Esophagus muscularis mucosa (tissue), 4 donors: ENCODE results near the gene PIWIL1. TPM values are rescaled to one million over a fixed set of nuclear protein-coding genes. Genes with fewer than 3 reads are reported as not detected.

Experiments used
- DNase-seq: peaks from one replicate; pipeline ENCODE4 v3.0.0-alpha.2; 2017; ENCODE audit errors: extremely low spot score
- H3K27ac ChIP-seq, 4 donors: fragments of 200-600 bp; sonication (generic); replicated peaks in 1 of 4; 1 replicate in 3 of 4; 2 replicates in 1 of 4; pipeline ENCODE4 v1.5.1; 2016 to 2019; ENCODE audit warnings: mild to moderate bottlenecking in 1 of 4
- H3K27me3 ChIP-seq, 4 donors: fragments of 200-600 bp; sonication (generic); one replicate each; pipeline versions ENCODE4 v1.5.1 to v1.6.0; 2016 to 2019
- H3K36me3 ChIP-seq, 4 donors: fragments of 200-600 bp; sonication (generic); one replicate each; pipeline ENCODE4 v1.5.1; 2016 to 2019
- H3K4me1 ChIP-seq, 4 donors: fragments of 200-600 bp; sonication (generic); one replicate each; pipeline ENCODE4 v1.5.1; 2016 to 2019
- H3K4me3 ChIP-seq, 4 donors: fragments of 200-600 bp; sonication (generic); 1 replicate in 2 of 4; 2 replicates in 2 of 4; pipeline ENCODE4 v1.5.1; 2016 to 2019; ENCODE audit warnings: mild to moderate bottlenecking in 4 of 4, moderate library complexity in 1 of 4
- H3K9me3 ChIP-seq, 4 donors: fragments of 200-600 bp; sonication (generic); 1 replicate in 3 of 4; 2 replicates in 1 of 4; pipeline ENCODE4 v1.5.1; 2016 to 2019
- CTCF ChIP-seq, 3 experiments: fragments of 200-600 bp in 2 of 3; fragments of 450-650 bp in 1 of 3; sonication (generic) in 2 of 3; IDR thresholded peaks; one replicate each; pipeline ENCODE4 v1.5.1; 2017 to 2019; ENCODE audit warnings: antibody characterized with exemption in 3 of 3, mild to moderate bottlenecking in 2 of 3, moderate library complexity in 1 of 3
- EP300 ChIP-seq: sonication (generic); formaldehyde crosslinking; IDR thresholded peaks from one replicate; pipeline ENCODE4 v1.6.1; 2017; ENCODE audit warnings: antibody characterized with exemption
- POLR2A ChIP-seq: fragments of 450-650 bp; IDR thresholded peaks from one replicate; pipeline ENCODE4 v1.6.1; 2017; ENCODE audit warnings: antibody characterized with exemption, moderate library complexity, mild to moderate bottlenecking, low read depth
- POLR2AphosphoS5 ChIP-seq, 2 donors: sonication (generic); formaldehyde crosslinking; IDR thresholded peaks; one replicate each; pipeline ENCODE4 v1.6.1; 2017; ENCODE audit warnings: antibody characterized with exemption in 2 of 2
- WGBS: methylation state at CpG from one replicate; pipeline ENCODE4 v1.1.5; 2018; 5-methylcytosine and 5-hydroxymethylcytosine counted together
- intact Hi-C: fragments of 100-400 bp; cut with DNase I; formaldehyde crosslinking; loops from one replicate; pipeline ENCODE4 v1.15.1; 2023
- total RNA-seq, 4 donors: library from RNA; depleted of rRNA; stranded (reverse); fragments of >200 nt; gene quantifications; one replicate each; pipeline versions ENCODE4 v1.1.0 to v1.2.1, GENCODE V29; 2016

PIWIL1 gene
- total RNA-seq, 4 donors from 2014 or later = under 0.01 TPM; not detected in 3

GRCh38 chr12:130320536-130320935 lies 17.2 kb upstream of the PIWIL1 start:
- WGBS = 46% methylated on average over 2 of the region's 2 CpGs
- no peak for DNase-seq
- H3K4me1 ChIP-seq = no peaks in the 10 kb centered on the region
- H3K36me3 ChIP-seq = no peaks in the 10 kb centered on the region
- TF ChIP-seq POLR2A (no peak), EP300 (no peak), POLR2AphosphoS5 (IDR thresholded peaks at IDR 0.05) (no peak), CTCF (IDR thresholded peaks at IDR 0.05) (no peak)
- H3K27me3 ChIP-seq = peaks cover 0 to 16% (median 0%) of the 10 kb centered on the region in 4 donors
- no peaks in the 10 kb centered on the region for H3K9me3 ChIP-seq
- H3K27ac ChIP-seq = no peak overlapping the region
- intact Hi-C loops = no loop called here
- H3K4me3 ChIP-seq = no peak overlapping the region

- Histone ChIP-seq H3K27me3 (peaks cover 0 to 25% (median 0%) of the 10 kb centered on the region in 4 donors), H3K9me3 (no peaks in the 10 kb centered on the region), H3K4me1 (no peaks in the 10 kb centered on the region), H3K36me3 (no peaks in the 10 kb centered on the region), H3K27ac (no peak overlapping the region), H3K4me3 (no peak overlapping the region)
- 85% methylated on average over 3 of the region's 3 CpGs for WGBS
- intact Hi-C loops = no loop called here
- DNase-seq = no peak
- TF ChIP-seq POLR2AphosphoS5 (IDR thresholded peaks at IDR 0.05) = no peak
- no peak for TF ChIP-seq EP300
- no peak for TF ChIP-seq CTCF (IDR thresholded peaks at IDR 0.05)
- no peak for TF ChIP-seq POLR2A
Observed at GRCh38 chr12:130322263-130322662, 15.4 kb upstream of the PIWIL1 start.

GRCh38 chr12:130330685-130331084 lies 7.0 kb upstream of the PIWIL1 start:
- Histone ChIP-seq H3K27me3 (peaks cover 0 to 48% (median 0%) of the 10 kb centered on the region in 4 donors), H3K27ac (no peak overlapping the region), H3K4me1 (no peaks in the 10 kb centered on the region), H3K36me3 (no peaks in the 10 kb centered on the region), H3K9me3 (no peaks in the 10 kb centered on the region), H3K4me3 (no peak overlapping the region)
- DNase-seq = peak; percentile 57
- TF ChIP-seq POLR2AphosphoS5 (IDR thresholded peaks at IDR 0.05) (no peak), EP300 (no peak), CTCF (IDR thresholded peaks at IDR 0.05) (no peak), POLR2A (no peak)
- intact Hi-C loops = no loop called here
- WGBS = 87% methylated on average over 9 of the region's 9 CpGs

- peaks cover 0 to 48% (median 0%) of the 10 kb centered on the region in 4 donors for H3K27me3 ChIP-seq
- H3K4me3 ChIP-seq = no peak overlapping the region
- 75% methylated on average over 13 of the region's 14 CpGs for WGBS
- no peak for TF ChIP-seq POLR2AphosphoS5 (IDR thresholded peaks at IDR 0.05)
- TF ChIP-seq EP300 = no peak
- no peak for TF ChIP-seq POLR2A
- TF ChIP-seq CTCF (IDR thresholded peaks at IDR 0.05) = no peak
- no peak overlapping the region for H3K27ac ChIP-seq
- no peak for DNase-seq
- no peaks in the 10 kb centered on the region for H3K4me1 ChIP-seq
- intact Hi-C loops = no loop called here
- no peaks in the 10 kb centered on the region for H3K9me3 ChIP-seq
- H3K36me3 ChIP-seq = no peaks in the 10 kb centered on the region
Observed at GRCh38 chr12:130331146-130331545, 6.5 kb upstream of the PIWIL1 start.

- intact Hi-C loops = no loop called here
- no peak for DNase-seq
- no peaks in the 10 kb centered on the region for H3K36me3 ChIP-seq
- peaks cover 0 to 4% (median 0%) of the 10 kb centered on the region in 4 donors for H3K4me1 ChIP-seq
- H3K4me3 ChIP-seq = no peak overlapping the region
- 68% methylated on average over 10 of the region's 10 CpGs for WGBS
- no peaks in the 10 kb centered on the region for H3K9me3 ChIP-seq
- peaks cover 0 to 62% (median 0%) of the 10 kb centered on the region in 4 donors for H3K27me3 ChIP-seq
- H3K27ac ChIP-seq = no peak overlapping the region
- TF ChIP-seq POLR2A = no peak
- no peak for TF ChIP-seq EP300
- no peak for TF ChIP-seq POLR2AphosphoS5 (IDR thresholded peaks at IDR 0.05)
- TF ChIP-seq CTCF (IDR thresholded peaks at IDR 0.05) = no peak
Observed at GRCh38 chr12:130333341-130333740, 4.3 kb upstream of the PIWIL1 start.
